ENCODE results near the gene RAMP3. TPM values are rescaled to one million over a fixed set of nuclear protein-coding genes. Genes with fewer than 3 reads are reported as not detected.

The RAMP3 gene
- polyA plus RNA-seq, 2 of the 4 experiments (the other 2 are of a cell fraction) = not detected

DNA sequence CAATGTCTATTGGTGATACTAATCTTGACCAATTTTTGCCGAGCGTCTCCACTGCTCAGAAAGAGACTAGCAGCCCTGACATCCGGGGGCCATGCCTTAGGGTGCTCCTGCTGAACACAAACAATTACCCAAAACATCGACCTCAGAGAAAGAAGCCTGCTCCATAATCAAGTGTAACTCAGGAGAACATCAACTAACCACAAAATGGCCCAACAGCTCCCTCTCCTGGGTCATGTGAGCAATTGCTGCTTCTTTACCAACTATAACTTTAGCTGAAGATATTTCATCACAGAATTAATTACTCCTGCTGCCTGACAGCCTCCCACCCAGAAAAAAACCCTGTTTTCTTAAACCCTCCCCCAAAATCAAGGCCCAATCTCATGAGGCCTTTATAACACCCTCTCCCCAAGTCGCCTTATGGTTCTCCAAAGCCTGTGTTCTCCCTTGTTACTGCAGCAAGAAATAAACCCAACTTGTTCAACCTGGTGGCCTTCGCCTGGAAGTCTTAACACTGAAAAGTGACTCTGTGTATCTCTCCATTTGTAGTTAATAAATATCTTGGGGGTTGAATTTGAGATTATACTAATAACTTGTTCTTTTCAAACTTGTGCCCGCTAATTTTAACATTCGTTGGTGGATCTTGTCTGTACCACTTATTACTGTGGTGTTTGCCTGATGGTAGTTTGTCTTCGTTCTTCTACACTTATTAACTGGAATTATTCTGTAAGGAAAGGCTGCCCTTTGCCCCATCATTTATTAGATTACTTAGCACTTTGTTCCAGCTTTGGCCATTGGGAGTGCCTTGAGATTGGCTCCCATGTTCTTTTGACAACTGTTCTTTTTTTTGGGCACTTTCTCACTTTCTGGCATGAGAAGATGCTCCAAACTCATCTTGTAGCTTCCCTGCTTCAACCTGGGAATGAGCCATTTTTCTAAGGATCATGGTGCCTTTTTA is 21.2 kb upstream of the RAMP3 start:
- TF ChIP-seq FOSB (CRISPR knock-in tag; IDR thresholded peaks at IDR 0.05) (no peak), NR3C1 (IDR thresholded peaks at IDR 0.05) (no peak), SMC3 (IDR thresholded peaks at IDR 0.05) (peak; percentile 86), HOXB13 (CRISPR knock-in tag; IDR thresholded peaks at IDR 0.05; ENCODE audit: low read depth) (no peak), ESRRA (IDR thresholded peaks at IDR 0.05; ENCODE audit: borderline replicate concordance, low read length) (no peak), CHD2 (IDR thresholded peaks at IDR 0.05; ENCODE audit: low read length, partially characterized antibody) (no peak), MAFK (IDR thresholded peaks at IDR 0.05; ENCODE audit: partially characterized antibody) (no peak), RAD21 (conservative IDR thresholded peaks at IDR 0.05 in 1 of 2, IDR thresholded peaks at IDR 0.05 in 1 of 2) (peak; percentile 92 to 95), TFCP2L1 (CRISPR knock-in tag; IDR thresholded peaks at IDR 0.05) (no peak), CBX2 (IDR thresholded peaks at IDR 0.05; ENCODE audit: borderline replicate concordance, low read depth) (no peak), RARB (CRISPR knock-in tag; IDR thresholded peaks at IDR 0.05) (no peak), MAZ (IDR thresholded peaks at IDR 0.05; ENCODE audit: borderline replicate concordance, low read depth, low read length) (no peak), GATA3 (IDR thresholded peaks at IDR 0.05; ENCODE audit: borderline replicate concordance) (no peak), KDM5A (IDR thresholded peaks at IDR 0.05) (no peak)
- TF ChIP-seq, protein P1, sequence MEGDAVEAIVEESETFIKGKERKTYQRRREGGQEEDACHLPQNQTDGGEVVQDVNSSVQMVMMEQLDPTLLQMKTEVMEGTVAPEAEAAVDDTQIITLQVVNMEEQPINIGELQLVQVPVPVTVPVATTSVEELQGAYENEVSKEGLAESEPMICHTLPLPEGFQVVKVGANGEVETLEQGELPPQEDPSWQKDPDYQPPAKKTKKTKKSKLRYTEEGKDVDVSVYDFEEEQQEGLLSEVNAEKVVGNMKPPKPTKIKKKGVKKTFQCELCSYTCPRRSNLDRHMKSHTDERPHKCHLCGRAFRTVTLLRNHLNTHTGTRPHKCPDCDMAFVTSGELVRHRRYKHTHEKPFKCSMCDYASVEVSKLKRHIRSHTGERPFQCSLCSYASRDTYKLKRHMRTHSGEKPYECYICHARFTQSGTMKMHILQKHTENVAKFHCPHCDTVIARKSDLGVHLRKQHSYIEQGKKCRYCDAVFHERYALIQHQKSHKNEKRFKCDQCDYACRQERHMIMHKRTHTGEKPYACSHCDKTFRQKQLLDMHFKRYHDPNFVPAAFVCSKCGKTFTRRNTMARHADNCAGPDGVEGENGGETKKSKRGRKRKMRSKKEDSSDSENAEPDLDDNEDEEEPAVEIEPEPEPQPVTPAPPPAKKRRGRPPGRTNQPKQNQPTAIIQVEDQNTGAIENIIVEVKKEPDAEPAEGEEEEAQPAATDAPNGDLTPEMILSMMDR (IDR thresholded peaks at IDR 0.05) = peak; percentile 92
- TF ChIP-seq, protein P2, sequence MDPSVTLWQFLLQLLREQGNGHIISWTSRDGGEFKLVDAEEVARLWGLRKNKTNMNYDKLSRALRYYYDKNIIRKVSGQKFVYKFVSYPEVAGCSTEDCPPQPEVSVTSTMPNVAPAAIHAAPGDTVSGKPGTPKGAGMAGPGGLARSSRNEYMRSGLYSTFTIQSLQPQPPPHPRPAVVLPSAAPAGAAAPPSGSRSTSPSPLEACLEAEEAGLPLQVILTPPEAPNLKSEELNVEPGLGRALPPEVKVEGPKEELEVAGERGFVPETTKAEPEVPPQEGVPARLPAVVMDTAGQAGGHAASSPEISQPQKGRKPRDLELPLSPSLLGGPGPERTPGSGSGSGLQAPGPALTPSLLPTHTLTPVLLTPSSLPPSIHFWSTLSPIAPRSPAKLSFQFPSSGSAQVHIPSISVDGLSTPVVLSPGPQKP (IDR thresholded peaks at IDR 0.05; ENCODE audit: low read depth, low read length) = no peak
- TF ChIP-seq, protein P3, sequence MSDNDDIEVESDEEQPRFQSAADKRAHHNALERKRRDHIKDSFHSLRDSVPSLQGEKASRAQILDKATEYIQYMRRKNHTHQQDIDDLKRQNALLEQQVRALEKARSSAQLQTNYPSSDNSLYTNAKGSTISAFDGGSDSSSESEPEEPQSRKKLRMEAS (IDR thresholded peaks at IDR 0.05) = no peak
- TF ChIP-seq, protein P4, sequence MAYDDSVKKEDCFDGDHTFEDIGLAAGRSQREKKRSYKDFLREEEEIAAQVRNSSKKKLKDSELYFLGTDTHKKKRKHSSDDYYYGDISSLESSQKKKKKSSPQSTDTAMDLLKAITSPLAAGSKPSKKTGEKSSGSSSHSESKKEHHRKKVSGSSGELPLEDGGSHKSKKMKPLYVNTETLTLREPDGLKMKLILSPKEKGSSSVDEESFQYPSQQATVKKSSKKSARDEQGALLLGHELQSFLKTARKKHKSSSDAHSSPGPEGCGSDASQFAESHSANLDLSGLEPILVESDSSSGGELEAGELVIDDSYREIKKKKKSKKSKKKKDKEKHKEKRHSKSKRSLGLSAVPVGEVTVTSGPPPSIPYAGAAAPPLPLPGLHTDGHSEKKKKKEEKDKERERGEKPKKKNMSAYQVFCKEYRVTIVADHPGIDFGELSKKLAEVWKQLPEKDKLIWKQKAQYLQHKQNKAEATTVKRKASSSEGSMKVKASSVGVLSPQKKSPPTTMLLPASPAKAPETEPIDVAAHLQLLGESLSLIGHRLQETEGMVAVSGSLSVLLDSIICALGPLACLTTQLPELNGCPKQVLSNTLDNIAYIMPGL (CRISPR knock-in tag; IDR thresholded peaks at IDR 0.05; ENCODE audit: borderline replicate concordance) = no peak
- Histone ChIP-seq H3K4me2 (peak overlapping the region; percentile 35; the same call in 1 of the 3 replicates), H3K4me3 (no peak overlapping the region), H3K27ac (no peak overlapping the region), H3K4me1 (no peaks in the 10 kb centered on the region), H3K9me3 (no peaks in the 10 kb centered on the region)
- ChIA-PET CTCF (interaction anchor here (0.6 to 4.6 kb wide), 70 partner anchors 9 to 922 kb away, joined by 3 to 40 read pairs (median 4); partner anchors contain the start of genes DDX56, H2AZ2, TBRG4 and TMED4), POLR2A (interaction anchor here (0.8 to 2.2 kb wide), 5 partner anchors 25 to 554 kb away, joined by 4 to 16 read pairs (median 4); partner anchors contain the start of genes H2AZ2, PURB, TBRG4 and TMED4)
- FAIRE-seq (no peak), ATAC-seq (peak; percentile 77 to 90), DNase-seq (ENCODE audit: low read depth in 1 of 2, low spot score in 1 of 2) (peak; percentile 76 to 90)
- 24% methylated on average over 9 of the region's 9 CpGs for WGBS (ENCODE audit: missing lambda C conversion rate)

Measured in A549 (cell line).